NCI-H1105 treated with DMSO at 0.1 percent for 48 hours (cell line): Measurements from ENCODE around the gene STARD13.
"Not testable (repeated sequence)": the region's sequence is repeated elsewhere in the genome, so short reads cannot be mapped to it uniquely, and the experiment has no call there.

ENCODE experiments used
- DNase-seq: peaks from one replicate; lab custom pipeline; 2025; lab: John Stamatoyannopoulos, UW

Gene STARD13

GRCh38 chr13:33252135-33252534 is 33.4 kb downstream of the STARD13 start:
- no peak for DNase-seq

DNA sequence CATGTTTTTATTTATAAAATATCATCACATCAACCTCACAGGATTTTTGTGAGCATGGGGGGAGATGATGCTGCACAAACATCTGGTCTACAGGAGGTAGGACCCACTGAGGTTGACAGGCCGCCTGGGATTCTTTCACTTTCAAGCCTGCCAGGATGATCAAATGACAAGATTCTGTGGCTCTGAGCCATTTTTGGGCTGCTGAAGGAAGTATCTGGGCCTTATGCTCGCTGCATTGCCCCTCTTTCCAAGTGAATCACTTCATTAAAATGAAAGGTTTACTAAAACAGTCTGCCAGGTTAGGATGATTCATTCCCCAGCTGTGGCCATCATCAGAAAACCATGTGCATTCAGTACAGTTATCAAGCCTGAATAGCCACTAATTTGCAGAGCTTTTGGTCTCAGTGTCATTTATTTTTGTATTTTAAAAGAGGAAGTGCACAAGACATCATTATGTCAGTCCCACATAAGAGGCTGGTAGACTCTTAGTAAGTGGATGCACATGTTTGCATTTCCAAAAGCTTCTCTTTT is 34.4 kb downstream of the STARD13 start:
- DNase-seq = no peak

GRCh38 chr13:33250609-33251008 is 34.9 kb downstream of the STARD13 start:
- no peak for DNase-seq

DNA sequence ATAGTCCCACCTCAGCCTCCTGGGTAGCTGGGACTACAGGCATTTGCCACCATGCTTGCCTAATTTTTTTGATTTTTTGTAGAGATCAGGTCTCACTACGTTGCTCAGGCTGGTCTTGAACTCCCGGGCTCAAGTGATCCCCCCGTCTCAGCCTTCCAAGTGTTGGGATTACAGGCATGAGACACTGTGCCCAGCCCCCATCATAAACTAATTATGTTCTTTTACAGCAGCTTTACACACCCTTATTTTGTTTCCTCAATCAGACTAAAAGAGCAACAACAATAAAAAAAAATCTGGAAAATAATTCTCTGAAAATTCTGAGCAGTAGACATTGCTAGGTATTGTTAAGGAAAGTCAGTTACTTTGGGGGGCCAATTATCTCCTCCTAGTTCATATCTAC is 35.7 kb downstream of the STARD13 start:
- DNase-seq = no peak

GRCh38 chr13:33249066-33249465 is 36.5 kb downstream of the STARD13 start:
- no peak for DNase-seq

DNA sequence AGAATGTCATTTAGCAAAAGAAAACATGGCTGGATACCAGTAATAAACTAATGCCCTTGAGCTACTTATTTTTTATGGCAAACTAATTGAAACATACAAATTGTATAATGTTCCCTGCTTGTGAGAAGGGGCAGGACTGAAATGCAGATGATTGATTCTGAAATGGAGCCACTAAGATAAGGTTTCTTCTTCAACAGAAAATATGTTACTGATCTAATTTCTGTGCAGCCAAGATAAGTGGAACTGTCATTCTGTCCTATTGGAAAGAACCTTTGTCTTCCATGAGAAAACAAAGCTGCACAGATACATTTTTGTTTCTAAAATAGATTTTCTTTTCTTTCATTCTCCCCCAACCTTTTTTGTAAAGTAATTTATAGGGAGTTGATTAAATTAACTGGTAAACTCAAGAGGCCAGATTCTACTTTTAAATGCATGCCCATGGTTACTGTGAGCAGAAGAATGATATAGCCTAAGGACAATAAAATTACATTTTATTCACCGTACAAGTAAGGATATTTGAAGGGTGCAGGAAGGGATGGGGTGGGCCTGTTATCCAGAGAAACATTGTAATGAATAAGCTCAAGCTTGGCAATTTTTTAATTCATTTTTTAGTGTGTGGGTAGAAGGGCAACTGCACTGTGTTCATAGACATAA is 39.9 kb downstream of the STARD13 start:
- no peak for DNase-seq

DNA sequence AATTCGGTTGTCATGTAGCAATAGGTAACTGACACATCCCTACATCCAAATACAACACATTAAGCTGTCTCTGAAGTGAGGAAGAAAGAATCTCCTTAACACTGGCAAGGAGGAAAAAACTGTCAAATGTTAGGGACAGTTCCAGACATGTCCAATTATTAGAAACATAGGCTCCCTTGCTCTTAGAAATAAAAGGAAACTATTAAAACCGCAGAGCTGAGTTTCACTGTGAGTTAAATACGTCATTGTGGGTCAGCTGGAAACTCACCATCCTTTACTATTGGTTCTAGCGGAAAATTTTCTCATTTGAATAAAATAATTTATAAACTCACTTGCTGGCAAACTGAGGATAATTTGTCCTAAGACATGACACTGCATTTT is 40.7 kb downstream of the STARD13 start:
- no peak for DNase-seq

DNA sequence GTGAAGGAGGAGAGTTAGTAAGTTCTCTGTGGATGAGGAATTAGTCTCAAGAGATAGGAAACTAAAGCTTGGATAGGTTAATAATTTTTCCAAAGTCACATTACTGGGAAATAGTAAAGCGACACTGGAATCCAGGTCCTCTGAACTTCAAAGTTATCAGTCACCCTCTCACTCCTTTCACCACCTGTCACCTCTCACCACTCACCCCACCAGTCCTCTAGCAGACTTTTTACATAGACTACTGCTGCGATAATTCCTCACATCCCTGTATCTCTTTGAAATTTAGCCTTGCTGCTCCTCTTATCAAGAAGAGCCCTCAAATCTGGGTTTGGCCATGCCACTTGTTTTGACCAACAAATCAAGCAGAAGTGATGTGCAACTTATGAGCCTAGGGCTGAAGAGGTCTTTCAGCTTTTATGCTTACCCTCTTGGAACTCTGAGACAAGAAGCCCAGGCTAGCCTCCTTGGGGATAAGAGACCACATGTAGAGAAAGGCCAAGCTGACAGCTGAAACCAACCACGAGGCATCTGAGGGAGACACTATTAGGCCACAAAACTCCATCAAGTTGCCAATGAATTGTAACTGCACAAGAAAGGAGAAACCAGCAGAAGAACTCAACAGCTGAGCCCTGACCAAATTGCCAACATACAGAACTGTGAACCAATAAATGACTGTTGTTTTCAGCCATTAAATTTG is 41.2 kb downstream of the STARD13 start:
- no peak for DNase-seq

GRCh38 chr13:33242984-33243617 is 42.5 kb downstream of the STARD13 start:
- no peak for DNase-seq

- not testable (repeated sequence) for DNase-seq
Observed at GRCh38 chr13:33242372-33242771, 43.2 kb downstream of the STARD13 start.

GRCh38 chr13:33236021-33236420 is 49.5 kb downstream of the STARD13 start:
- no peak for DNase-seq

GRCh38 chr13:33235564-33235963 is 50.0 kb downstream of the STARD13 start:
- DNase-seq = no peak

DNA sequence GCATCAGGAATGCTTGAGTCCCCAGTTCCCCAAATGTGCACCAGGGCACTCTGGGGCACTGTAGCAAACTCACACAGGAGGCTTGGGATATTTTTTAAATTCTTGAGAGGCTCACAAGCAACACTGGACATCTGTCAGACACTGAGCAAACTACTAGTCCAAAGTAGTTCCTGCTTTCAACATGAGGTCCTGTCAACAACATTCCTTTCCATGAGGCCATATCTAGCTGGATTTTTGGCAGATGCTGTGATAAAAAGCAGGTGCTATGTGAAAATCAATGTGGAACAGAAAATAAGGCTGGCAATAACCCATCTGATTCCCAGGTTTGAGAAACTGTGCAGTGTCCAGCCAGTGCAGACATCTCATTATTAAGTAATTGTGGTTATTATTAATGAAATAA is 50.5 kb downstream of the STARD13 start:
- DNase-seq = no peak

DNA sequence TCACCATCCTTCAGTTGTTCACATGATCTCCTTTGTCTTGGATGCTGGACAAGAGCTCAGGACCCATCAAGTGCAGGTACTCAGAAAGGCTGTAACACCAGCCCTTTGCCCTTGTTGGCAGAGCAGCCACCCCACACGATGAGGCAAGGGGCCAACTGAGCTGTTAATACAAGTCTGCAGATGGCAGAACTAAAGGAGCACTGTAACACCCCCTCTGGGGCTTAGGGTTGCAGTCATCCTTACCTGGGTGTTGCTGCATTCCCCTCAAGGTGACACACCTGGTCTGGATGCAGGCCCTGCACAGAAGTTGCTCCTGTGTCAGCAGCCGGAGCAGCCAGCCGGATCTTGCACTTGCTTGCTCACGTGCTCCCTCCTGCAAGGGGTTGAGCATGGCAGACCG is 52.0 kb downstream of the STARD13 start:
- no peak for DNase-seq

GRCh38 chr13:33232883-33233282 is 52.7 kb downstream of the STARD13 start:
- no peak for DNase-seq

DNA sequence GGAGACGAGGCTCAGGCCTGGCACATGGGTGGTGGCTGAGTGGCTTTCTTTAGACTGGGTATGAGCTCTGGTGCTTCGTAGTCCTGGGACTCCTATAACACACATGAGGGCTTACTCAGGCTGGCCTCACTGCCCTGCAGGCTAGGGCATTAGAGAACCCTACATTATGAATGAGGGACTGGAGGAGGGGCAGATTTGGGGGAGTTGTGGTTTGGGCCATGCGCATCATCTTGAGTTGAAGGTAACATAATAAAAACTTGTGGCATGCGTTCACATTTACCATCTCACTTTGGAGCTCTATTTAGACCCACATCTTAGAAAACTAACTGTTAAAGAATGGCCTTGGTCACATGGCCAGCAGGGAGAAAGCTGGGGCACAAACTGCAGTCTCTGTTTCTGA is 54.2 kb downstream of the STARD13 start:
- no peak for DNase-seq

- DNase-seq = no peak
Observed at GRCh38 chr13:33230178-33230881, 55.2 kb downstream of the STARD13 start.

GRCh38 chr13:33229446-33230177 is 55.9 kb downstream of the STARD13 start:
- no peak for DNase-seq

DNA sequence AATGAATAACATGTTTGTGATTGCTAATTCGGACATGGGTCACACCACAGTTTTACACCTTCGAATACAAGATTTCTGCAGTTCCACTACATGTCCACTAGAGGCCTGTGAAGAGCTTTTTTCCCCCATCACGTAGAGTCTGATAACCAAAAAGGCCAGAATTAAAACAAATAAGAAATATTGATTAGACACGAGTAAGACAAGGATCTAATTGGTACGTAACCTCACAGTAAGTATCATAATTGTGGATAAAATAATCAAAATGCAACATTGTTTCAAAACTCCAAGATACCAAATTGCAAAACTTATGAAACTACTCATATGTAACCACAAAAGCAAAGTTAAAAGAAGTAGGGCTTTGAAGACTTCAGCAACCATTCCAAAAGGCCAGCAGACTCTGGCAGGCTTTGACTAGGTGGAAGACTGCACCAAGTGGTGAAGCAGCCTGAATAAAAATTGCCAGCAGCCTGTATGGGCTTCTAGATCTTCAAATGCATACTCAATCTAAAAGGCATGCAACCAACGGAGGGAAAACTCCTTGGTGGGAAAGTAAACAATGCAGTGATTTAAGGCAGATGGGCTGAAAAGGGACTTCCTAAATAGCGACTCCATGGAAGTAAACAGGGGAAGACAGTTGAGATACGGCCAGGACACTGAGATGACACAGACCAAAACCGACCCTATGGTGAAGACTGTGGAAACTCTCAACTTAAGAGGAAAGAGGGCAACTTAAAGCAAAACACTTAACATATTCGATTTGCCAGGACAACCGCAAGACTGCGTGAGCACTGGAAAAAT is 56.7 kb downstream of the STARD13 start:
- DNase-seq = peak; percentile 29

DNA sequence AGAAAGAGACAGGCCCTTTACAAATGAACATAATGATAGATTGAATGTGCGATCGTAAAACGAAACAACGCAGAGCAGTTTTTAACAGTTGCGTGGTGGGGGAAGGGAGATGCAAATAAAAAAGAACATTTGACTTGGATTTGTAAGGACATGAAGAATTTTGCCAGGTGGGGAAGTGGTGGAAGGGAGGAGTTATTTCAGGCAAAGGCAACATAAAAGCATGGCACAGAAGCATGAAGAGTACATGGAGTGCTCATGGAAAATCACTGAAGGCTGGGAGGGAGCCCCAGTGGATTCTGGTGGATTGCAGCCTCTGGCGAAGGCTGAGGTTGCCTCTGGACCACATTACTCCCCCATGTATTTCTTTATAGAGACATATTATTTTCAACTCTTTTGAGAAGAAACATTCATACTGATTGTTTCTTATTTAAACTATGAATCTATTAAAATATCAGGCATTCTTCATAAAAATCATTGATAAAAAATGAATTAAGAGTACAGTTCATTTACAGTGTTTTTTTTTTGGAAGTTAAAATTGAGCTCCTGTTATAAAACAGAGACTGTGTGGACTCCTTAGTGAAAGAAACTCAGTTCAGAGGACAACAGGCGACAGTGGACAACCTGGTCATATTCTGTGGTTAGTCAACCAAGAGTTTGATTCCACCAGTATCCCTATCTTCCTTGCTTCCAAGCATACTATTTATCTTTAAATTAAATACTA is 57.5 kb downstream of the STARD13 start:
- DNase-seq = no peak
